WERI-Rb-1 (cell line): ENCODE measurements around the gene FANK1.
"Not testable (repeated sequence)": the region's sequence is repeated elsewhere in the genome, so short reads cannot be mapped to it uniquely, and the experiment has no call there.

Experiments
- DNase-seq: peaks from one replicate; pipeline ENCODE4 v3.0.0-alpha.2; 2020
- H3K27ac ChIP-seq: fragments of 250-450 bp; sonication (Bioruptor Pico); 2 replicates; pipeline ENCODE4 v1.5.1; 2020; ENCODE audit warnings: mild to moderate bottlenecking, moderate library complexity
- H3K27me3 ChIP-seq: fragments of 250-450 bp; sonication (Bioruptor Pico); 2 replicates; pipeline ENCODE4 v1.5.1; 2021; ENCODE audit warnings: mild to moderate bottlenecking, low read depth, moderate library complexity; ENCODE audit not compliant: insufficient read depth, severe bottlenecking
- H3K36me3 ChIP-seq: fragments of 250-450 bp; sonication (Bioruptor Pico); 2 replicates; pipeline ENCODE4 v1.5.1; 2020; ENCODE audit warnings: mild to moderate bottlenecking, moderate library complexity
- H3K4me3 ChIP-seq: 2 replicates; pipeline ENCODE4 v1.5.1; 2011; ENCODE audit warnings: low read depth, mild to moderate bottlenecking, control low read depth, low read length
- H3K9me3 ChIP-seq: fragments of 250-450 bp; sonication (Bioruptor Pico); 2 replicates; pipeline ENCODE4 v1.5.1; 2021; ENCODE audit warnings: mild to moderate bottlenecking, moderate library complexity; ENCODE audit not compliant: severe bottlenecking
- TF ChIP-seq, protein P1 (sequence below): IDR thresholded peaks from 2 replicates; pipeline ENCODE4 v1.5.1; 2011; ENCODE audit warnings: low read depth, mild to moderate bottlenecking, control low read depth, inconsistent platforms, low read length

Gene FANK1, protein sequence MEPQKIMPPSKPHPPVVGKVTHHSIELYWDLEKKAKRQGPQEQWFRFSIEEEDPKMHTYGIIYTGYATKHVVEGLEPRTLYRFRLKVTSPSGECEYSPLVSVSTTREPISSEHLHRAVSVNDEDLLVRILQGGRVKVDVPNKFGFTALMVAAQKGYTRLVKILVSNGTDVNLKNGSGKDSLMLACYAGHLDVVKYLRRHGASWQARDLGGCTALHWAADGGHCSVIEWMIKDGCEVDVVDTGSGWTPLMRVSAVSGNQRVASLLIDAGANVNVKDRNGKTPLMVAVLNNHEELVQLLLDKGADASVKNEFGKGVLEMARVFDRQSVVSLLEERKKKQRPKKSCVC

GRCh38 chr10:125896088-125896934 is at the start of gene FANK1:
Gene FANK1 (plus strand): TSS chr10:125896564. CDS start chr10:125896643, 79 bp downstream.
- not testable (repeated sequence) for H3K9me3 ChIP-seq, H3K27me3 ChIP-seq, H3K36me3 ChIP-seq
- peak; percentile 91 for DNase-seq
- Histone ChIP-seq H3K4me3 (peak within 1 kb of the TSS; percentile 65), H3K27ac (peak within 1 kb of the TSS; percentile 42; the same call in 1 of the 2 replicates)

DNA sequence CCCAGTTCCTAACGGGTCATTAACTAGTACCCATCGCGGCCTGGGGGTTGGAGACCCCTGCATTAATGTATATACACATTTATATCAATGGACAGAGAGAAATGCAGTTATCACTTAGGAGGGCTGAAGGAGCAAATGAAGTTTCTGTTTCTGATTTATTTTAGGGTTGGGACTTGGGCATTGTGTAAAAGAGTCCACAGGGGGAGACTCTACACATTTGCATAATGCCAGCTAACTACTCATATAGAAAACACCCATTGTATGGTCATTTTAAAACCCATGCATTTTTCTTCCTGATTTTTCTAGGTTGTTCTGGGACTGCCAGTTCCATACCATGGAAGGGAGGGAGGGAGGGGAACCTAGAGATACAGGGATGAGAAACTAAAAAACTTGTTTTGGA is 49.5 kb upstream of the FANK1 start:
- TF ChIP-seq, protein P1, sequence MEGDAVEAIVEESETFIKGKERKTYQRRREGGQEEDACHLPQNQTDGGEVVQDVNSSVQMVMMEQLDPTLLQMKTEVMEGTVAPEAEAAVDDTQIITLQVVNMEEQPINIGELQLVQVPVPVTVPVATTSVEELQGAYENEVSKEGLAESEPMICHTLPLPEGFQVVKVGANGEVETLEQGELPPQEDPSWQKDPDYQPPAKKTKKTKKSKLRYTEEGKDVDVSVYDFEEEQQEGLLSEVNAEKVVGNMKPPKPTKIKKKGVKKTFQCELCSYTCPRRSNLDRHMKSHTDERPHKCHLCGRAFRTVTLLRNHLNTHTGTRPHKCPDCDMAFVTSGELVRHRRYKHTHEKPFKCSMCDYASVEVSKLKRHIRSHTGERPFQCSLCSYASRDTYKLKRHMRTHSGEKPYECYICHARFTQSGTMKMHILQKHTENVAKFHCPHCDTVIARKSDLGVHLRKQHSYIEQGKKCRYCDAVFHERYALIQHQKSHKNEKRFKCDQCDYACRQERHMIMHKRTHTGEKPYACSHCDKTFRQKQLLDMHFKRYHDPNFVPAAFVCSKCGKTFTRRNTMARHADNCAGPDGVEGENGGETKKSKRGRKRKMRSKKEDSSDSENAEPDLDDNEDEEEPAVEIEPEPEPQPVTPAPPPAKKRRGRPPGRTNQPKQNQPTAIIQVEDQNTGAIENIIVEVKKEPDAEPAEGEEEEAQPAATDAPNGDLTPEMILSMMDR: no peak
- Histone ChIP-seq H3K36me3 (peaks cover 6% of the 10 kb centered on the region), H3K4me3 (no peak overlapping the region), H3K9me3 (no peaks in the 10 kb centered on the region), H3K27ac (no peak overlapping the region), H3K27me3 (no peaks in the 10 kb centered on the region)
- DNase-seq: no peak

DNA sequence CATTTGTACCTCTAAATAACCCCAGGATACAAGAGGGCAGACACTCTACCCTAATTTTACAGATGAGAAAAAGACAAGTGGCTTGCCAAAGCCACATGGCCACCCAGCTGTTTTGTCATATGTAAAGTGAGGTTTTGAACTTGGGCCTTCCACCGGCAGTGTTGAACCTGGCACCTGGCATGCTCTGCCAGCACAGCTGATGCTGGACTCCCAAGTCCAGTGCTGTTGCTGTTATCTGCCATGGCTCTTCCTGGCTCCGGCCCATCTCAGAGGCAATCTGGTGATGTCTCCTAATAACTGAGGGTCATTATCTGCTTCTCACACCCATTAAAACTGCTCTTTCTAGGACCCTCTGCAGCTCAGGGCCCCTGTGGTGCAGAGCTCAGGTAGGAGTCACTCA is 48.0 kb upstream of the FANK1 start:
- Histone ChIP-seq H3K27ac (no peak overlapping the region), H3K9me3 (no peaks in the 10 kb centered on the region), H3K27me3 (no peaks in the 10 kb centered on the region), H3K36me3 (peaks cover 7% of the 10 kb centered on the region), H3K4me3 (no peak overlapping the region)
- DNase-seq: no peak
- TF ChIP-seq, protein P1: no peak

- Histone ChIP-seq H3K27me3 (no peaks in the 10 kb centered on the region), H3K4me3 (no peak overlapping the region), H3K27ac (no peak overlapping the region), H3K36me3 (peaks cover 7% of the 10 kb centered on the region), H3K9me3 (no peaks in the 10 kb centered on the region)
- DNase-seq: no peak
- TF ChIP-seq, protein P1: no peak
These were observed 47.5 kb upstream of the FANK1 start for GRCh38 chr10:125848857-125849256.

DNA sequence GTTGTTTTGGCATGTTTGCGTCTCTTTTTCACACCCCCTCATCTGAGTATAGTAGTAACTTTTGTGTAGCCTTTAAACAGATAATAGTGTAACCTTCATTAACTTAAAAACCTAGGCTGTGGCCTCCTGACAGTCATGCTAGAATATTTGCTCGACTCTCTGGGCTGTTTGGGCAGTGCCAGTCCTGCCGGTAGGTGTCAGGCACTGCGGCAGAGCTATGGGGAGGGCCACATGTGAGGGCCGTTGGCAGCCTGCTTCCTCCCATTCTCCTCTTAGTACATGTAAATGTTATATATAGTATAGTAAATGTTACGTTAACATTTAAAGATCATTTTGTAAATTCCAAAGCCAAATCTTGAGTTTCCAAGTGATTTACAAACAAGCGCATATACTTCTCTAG is 46.9 kb upstream of the FANK1 start:
- DNase-seq: no peak
- H3K27me3 ChIP-seq: no peaks in the 10 kb centered on the region
- TF ChIP-seq, protein P1: no peak
- no peaks in the 10 kb centered on the region for H3K9me3 ChIP-seq
- no peak overlapping the region for H3K27ac ChIP-seq
- H3K4me3 ChIP-seq: no peak overlapping the region
- peaks cover 7% of the 10 kb centered on the region for H3K36me3 ChIP-seq
